GM11168 (cell line): Measurements from ENCODE around the gene EFCAB10.

Source experiments
- in situ Hi-C: fragments of 300-500 bp; cut with MboI; formaldehyde crosslinking; loops from one replicate; pipeline ENCODE4 v1.12.0; 2022; ENCODE audit warnings: low sequenced_read_pairs; ENCODE audit not compliant: unreplicated experiment

The EFCAB10 gene

GRCh38 chr7:105581066-105581811, at the start of gene EFCAB10:
Gene EFCAB10 (minus strand): TSS chr7:105581493. CDS start chr7:105581463, 30 bp downstream.
- in situ Hi-C loops: no loop called here

- in situ Hi-C loops: no loop called here
Measured at GRCh38 chr7:105625986-105626385, 44.7 kb upstream of the EFCAB10 start.

GRCh38 chr7:105623906-105624305, 42.6 kb upstream of the EFCAB10 start:
- in situ Hi-C loops: no loop called here

- in situ Hi-C loops: no loop called here
Measured at GRCh38 chr7:105623378-105623777, 42.1 kb upstream of the EFCAB10 start.

GRCh38 chr7:105622106-105622731, 40.9 kb upstream of the EFCAB10 start:
- in situ Hi-C loops: no loop called here

GRCh38 chr7:105621617-105622016, 40.3 kb upstream of the EFCAB10 start:
- in situ Hi-C loops: no loop called here

GRCh38 chr7:105621176-105621575, 39.9 kb upstream of the EFCAB10 start:
- in situ Hi-C loops: no loop called here

- in situ Hi-C loops: no loop called here
Measured at GRCh38 chr7:105619590-105619989, 38.3 kb upstream of the EFCAB10 start.

- in situ Hi-C loops: no loop called here
Measured at GRCh38 chr7:105618016-105618296, 36.7 kb upstream of the EFCAB10 start.

- in situ Hi-C loops: no loop called here
Measured at GRCh38 chr7:105617280-105618015, 36.2 kb upstream of the EFCAB10 start.

GRCh38 chr7:105614341-105614840, 33.1 kb upstream of the EFCAB10 start:
- in situ Hi-C loops: no loop called here

- in situ Hi-C loops: no loop called here
Measured at GRCh38 chr7:105613611-105614330, 32.5 kb upstream of the EFCAB10 start.

GRCh38 chr7:105612806-105613205, 31.5 kb upstream of the EFCAB10 start:
- in situ Hi-C loops: no loop called here

- in situ Hi-C loops: no loop called here
Measured at GRCh38 chr7:105611856-105612775, 30.8 kb upstream of the EFCAB10 start.

GRCh38 chr7:105610165-105610930, 29.1 kb upstream of the EFCAB10 start:
- in situ Hi-C loops: no loop called here

- in situ Hi-C loops: no loop called here
Measured at GRCh38 chr7:105602325-105603305, 21.3 kb upstream of the EFCAB10 start.

GRCh38 chr7:105600720-105601550, 19.6 kb upstream of the EFCAB10 start:
- in situ Hi-C loops: no loop called here
